NCI-H748 (cell line): Measurements from ENCODE around the gene DLGAP3.
A peak's percentile ranks its signal among the peaks of the same experiment; 100 is the strongest.

Experiments
- DNase-seq: peaks from one replicate; lab custom pipeline; 2025; ENCODE audit not compliant: unreplicated experiment; lab: John Stamatoyannopoulos, UW

The DLGAP3 gene

DNA sequence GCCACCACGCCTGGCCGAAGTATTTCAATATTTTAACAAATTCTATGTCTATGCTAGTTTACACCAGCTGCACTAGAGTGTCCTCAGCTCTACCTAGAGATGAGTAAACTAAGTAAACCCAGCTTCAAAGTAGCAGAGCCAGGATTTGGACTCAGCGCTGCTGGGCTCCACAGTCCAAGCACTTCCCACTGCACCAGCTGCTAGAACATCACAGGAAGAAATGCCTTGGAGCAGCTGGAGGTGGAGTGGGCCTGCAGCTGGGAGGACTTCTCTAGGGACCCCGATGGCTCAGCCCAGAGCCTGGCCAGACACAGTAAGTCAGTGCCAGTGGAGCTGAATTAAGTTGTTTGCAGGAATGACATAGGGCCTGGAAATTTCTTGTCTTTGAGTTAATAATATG lies 59.7 kb downstream of the DLGAP3 start:
- no peak for DNase-seq

GRCh38 chr1:34868230-34869049 lies 61.0 kb downstream of the DLGAP3 start:
- no peak for DNase-seq

DNA sequence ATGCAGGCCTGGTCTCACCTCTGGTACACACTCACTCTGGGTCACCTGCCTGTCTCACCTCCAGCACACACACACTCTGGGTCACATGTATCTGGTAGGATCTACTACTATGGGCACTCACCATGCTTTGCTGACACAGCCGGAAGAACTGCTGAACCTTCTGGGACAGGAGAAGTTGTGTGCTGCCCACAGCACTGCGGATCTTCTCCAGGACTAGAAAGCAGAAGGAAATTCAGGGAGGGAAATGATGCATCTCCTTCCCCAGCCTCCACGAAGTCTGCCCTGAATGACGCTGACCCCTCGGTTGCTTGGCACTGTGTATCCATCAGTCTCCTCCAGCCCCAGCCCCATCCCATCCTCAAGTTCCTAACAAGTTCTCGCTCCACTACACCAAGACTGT lies 62.0 kb downstream of the DLGAP3 start:
- DNase-seq = no peak

DNA sequence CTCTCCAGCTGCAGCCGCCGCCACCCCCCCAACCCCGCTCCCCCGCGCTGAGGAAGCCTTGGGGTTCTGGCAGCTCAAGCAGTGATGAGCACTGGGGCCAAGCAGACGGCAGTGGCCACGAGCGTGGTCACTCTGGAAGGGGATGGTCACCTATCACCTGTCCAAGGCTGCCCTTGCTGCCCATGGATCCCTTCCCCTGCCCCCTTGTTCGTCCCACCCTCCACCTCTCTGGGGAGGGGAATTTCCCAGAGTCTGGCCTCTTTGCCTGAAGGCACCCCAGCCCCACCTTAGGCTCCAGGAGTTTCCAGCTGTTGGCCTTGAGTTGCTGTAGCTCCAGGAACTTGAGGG lies 62.7 kb downstream of the DLGAP3 start:
- no peak for DNase-seq

GRCh38 chr1:34865981-34866761 lies 63.3 kb downstream of the DLGAP3 start:
- peak; percentile 72 for DNase-seq

DNA sequence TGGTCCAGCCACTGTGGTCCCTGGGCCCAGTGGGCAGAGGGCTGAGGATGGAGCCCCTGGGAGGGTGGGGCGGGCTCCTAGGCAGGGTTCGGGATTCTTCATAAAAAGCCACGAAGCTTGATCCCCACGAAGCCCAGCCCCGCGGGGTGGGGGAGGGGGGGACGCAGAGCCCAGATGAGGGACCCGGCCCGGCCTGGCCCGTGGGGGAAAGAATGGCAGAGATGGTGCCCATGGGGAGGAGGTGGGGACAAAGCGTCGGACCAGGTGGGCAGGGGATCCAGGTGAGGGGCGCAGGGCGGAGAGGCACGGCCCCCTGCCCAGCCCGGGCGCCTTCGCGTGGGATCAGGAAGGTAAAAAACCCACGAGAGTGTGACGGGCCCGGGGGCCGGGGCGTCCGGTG lies 63.9 kb downstream of the DLGAP3 start:
- no peak for DNase-seq

DNA sequence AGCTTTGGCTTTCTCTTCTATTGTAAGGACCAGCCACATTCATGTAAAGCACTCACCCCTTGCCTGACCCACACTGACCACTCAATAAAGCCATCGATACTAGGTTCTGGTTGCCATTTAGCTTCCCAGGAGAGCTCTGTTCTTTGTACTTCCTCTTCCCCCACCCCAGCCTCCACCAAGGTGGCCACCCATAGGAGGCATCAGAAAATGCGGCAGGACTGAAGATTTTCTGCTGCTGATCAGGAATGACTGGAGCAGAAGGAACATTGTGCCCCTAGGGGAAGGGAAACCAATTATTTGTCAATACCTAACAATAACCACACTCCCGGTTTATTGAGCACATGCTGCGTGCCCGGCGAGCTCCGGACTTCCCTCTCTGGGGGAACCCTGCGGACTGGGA lies 64.7 kb downstream of the DLGAP3 start:
- DNase-seq = no peak

- no peak for DNase-seq
These were observed 65.9 kb downstream of the DLGAP3 start for GRCh38 chr1:34863501-34863900.

GRCh38 chr1:34859446-34860200 lies 69.8 kb downstream of the DLGAP3 start, which contains the start of gene SMIM12:
Gene SMIM12 (minus strand): TSS chr1:34859749. CDS start chr1:34855977, 3,772 bp downstream.
- DNase-seq = peak; percentile 88

DNA sequence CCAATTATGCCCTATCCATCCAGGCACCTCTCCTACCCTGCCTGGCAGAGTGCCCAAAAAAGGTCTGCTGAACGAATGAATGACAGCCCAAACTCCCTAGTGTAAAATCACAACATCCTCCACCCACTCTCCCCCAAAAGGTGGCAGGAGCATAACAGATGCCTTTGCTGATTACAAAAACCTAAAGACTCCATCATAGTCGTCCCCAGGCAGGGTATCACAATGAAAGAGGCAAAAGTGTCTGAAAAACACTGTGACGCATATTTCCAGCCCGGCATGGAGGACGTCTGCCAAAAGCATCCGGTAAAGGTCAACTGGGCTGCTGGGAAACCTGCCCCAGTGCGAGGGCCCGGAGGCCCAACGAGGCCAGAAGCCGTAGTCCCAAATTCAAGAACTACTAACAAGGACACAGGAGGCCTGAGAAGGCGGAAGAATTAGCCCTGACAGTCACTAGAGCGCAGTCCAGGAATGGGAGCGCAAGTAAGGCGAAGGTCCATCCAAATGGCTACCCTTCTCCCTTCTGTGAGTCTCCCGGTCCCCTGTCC lies 70.5 kb downstream of the DLGAP3 start:
- DNase-seq = no peak

DNA sequence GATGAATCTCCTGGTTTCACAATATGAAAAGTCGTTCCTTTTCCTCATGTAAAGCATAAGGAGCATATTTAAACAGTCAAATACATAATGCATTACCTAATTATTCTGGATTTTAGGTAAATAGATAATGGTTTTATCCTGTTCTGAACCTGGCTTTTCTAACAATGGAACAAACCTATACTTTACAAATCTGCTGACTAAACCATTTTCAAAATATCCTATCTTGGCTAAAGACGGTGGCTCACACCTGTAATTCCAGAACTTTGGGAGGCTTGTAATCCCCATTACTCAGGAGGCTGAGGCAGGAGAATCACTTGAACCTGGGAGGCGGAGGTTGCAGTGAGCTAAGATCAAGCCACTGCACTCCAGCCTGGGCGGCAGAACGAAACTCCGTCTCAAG lies 72.8 kb downstream of the DLGAP3 start:
- DNase-seq = no peak

DNA sequence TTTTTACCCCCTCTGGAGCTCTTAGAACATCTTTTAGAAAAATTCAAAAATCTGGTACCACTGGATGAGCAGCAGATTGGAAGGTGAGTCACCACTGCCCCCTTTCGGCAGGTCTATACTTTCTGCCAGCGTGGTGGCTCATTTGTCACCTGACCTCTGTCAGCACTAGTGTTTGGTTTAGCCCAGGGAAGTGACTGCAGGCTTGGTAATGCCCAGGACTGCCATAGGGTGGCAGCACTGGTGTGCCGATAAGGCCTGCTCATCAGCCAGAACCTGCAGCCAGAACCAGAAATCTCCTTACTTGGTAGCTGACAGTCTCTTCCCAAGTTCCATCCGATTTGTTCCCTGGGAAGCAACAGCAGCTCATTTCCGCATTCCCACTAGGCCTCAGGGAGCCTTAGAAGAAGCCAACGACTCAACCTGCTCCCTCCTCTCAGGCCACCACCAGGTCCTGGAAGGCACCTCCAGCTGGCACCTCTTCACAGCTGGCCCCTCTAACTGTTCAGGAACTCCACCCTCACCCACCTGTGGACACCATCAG lies 76.7 kb downstream of the DLGAP3 start:
- peak; percentile 88 for DNase-seq

DNA sequence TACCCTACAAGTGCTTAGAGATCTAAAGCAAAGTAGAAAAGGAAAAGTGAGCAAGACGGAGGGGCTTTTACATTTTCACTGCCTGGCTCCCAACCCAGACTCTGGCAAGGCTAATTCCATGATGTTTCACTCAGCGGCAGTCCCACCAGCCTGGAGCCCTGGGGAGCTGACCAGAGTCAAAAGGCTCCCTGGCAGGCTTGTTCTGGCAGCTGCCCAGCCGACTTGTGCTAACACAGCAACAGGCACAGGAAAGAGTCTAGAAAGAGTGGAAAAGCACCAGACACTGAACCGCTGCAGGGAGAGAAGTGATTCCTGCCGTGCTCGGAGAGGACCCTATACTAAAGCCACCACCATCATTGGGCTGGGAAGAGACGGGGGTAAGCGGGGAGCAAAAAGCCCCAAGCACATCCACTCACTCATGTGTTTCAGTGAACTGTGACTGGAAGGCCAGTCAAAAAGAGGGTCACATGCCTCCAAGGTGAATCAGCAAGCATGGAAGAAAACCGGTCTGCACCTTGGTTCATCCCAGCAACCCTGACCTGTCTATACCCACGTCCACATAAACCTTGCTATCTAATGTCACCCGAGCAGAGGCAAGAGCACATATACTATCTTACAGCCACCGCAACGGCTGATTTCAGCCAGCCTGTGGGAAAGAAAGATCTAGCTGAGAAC lies 77.9 kb downstream of the DLGAP3 start:
- DNase-seq = no peak

DNA sequence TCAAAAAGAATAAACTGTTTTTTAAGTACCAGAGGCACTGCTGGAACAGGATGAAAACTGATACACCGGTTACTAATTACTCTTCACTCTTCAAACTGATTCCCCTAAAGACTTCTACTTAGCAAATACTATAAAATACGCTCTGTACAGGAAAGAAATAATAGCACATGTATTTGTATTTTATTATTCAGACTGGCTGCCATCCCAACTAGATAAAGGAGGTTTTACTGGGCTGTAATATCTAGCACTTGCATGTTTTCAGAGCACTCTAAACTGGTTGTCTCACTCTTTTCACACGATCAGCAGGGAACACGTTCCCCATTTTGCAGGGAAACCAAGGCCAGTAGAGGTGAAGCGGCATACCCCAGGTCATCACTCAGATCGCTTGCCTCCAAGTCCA lies 79.1 kb downstream of the DLGAP3 start:
- no peak for DNase-seq

- DNase-seq = peak; percentile 78
These were observed 82.4 kb downstream of the DLGAP3 start for GRCh38 chr1:34847094-34847493.

DNA sequence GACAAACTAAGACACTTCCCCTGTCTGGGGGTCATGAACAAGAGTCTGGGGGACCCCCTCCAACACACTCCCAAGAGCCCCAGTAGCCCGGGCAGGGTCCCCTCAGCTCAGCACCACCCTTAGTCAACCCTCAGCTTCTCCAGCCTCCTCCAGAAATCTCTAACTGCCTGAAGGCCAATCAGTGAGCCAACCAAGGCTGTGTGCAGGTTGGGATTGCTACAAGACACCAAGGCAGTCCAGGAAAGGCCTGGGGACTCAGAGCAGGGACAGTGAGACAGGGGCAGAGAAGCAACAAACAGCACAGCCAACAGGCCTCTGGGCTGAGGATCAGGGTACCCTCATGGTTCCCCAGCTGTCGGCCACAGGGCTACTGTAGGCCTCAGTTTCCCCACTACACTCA lies 83.2 kb downstream of the DLGAP3 start:
- DNase-seq = no peak

DNA sequence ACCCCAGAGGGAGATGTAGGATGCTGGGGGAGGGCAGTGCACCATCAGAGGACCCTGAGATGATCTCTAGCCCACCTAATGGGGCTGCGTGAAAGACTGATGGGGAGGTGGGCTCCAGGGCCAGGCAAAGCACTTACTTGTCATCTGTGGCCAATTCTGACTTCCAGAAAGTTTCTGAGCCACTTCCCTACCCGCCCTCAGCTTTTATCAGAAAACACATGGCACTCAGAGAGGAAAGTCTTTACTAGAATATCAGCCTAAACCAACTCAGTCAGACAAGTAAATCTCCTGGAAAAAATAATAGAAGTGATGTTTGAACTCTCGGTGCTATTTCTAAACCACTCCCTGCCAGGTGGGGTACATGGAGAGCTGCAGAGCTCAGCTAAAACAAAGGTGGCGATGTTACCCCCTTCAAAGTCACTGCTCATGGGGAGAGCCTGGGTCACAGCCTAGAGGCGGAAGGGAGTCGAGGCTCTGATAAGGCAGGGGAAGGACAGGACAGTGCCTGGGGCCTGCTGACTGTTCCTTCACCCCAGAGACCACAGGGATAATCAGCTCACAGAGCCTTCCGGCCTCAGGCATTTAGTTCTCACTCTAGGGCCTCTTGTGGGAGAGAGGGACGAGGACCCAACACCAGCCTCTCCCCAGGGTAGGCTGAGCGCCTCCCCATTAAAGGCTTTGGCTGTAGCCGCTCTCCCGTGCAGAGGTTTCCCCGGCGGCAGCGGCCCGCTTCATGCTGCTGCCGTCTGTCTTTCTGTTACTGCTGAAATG lies 84.1 kb downstream of the DLGAP3 start:
- DNase-seq = no peak

GRCh38 chr1:34844252-34844634 lies 85.2 kb downstream of the DLGAP3 start:
- peak; percentile 67 for DNase-seq

DNA sequence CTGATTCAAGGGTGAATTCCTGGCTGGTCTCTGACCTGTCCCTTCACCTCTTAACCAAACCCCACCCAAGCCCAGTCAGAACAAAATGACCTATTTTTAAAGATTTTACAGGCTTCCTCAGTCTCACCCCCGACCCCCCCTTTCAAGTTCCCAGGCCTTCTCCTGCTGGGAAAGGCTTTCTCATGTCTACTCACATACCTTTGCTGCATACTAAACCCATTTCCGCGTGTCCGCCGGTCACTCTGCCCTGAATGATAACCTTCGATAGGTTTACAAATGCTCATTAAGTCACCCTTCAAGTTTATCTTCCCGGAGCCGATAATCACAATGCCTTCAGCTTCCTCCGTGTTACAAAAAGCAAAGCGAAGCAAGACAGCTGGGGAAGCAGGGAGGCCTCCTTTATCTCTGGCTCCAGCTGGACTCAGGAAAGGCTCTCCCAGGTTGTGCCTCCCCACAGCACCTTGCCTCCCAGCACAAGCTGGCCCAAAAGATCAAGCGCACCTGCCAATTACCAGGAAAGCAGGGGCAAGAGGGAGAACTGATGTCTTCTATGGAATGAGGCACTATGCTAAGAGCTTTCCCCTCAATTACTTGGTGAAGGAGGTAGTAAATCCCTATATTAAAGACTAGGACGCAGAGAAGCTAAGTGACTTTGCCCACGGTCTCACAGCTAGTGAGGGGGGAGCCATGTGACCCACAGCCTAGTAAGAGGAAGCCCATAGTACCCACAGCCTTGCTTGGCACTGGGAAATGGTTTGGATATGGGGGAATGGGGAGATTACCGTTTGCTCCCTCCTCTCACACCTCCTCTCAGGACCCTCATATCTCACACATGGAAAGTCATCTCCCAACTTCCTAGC lies 85.8 kb downstream of the DLGAP3 start:
- no peak for DNase-seq
